Measurements from ENCODE around the gene FBXO8. TPM values are rescaled to one million over a fixed set of nuclear protein-coding genes. Genes with fewer than 3 reads are reported as not detected.

FBXO8 gene
- total RNA-seq, 1 experiment from 2014 or later, result 8.2 TPM

- H3K9me3 ChIP-seq (ENCODE audit: low read length), result no peaks in the 10 kb centered on the region
- POLR2A ChIA-PET (ENCODE audit: unreplicated experiment), result no interaction called here
- peaks cover 68% of the 10 kb centered on the region for H3K79me2 ChIP-seq (ENCODE audit: low read length)
These were observed 6.0 kb downstream of the FBXO8 start for GRCh38 chr4:174277433-174277832.

GRCh38 chr4:174275101-174275500 lies 8.4 kb downstream of the FBXO8 start:
- intact Hi-C loops (cut with micrococcal nuclease), result loop anchor here (5.0 kb wide), 1 partner anchor 42 kb away; no protein-coding TSS in a partner anchor
- Histone ChIP-seq H3K4me1 (ENCODE audit: insufficient read depth, low read length) (peaks cover 9% of the 10 kb centered on the region; the same call in 1 of the 2 replicates), H4K20me1 (ENCODE audit: low read length) (no peaks in the 10 kb centered on the region), H3K36me3 (ENCODE audit: low read depth, low read length) (0 out of 2 replicates have a peak, but pooled peaks cover 5% of the 10 kb centered on the region), H3K27ac (ENCODE audit: low read length) (no peak overlapping the region), H3K4me3 (ENCODE audit: low read length) (no peak overlapping the region), H3F3A (ENCODE audit: low read length, unreplicated experiment) (no peaks in the 10 kb centered on the region), H3K9me2 (replicated peaks; ENCODE audit: low read length) (no peaks in the 10 kb centered on the region), H2AFZ (ENCODE audit: low read length) (no peak overlapping the region), H3K9me3 (ENCODE audit: low read length) (no peaks in the 10 kb centered on the region), H3K27me3 (ENCODE audit: low read length) (no peaks in the 10 kb centered on the region), H3K79me2 (ENCODE audit: low read length) (peaks cover 46% of the 10 kb centered on the region), H3K9ac (ENCODE audit: low read length) (no peak overlapping the region), H3K4me2 (ENCODE audit: low read length) (no peak overlapping the region)
- CTCF ChIA-PET, result no interaction called here
- no TSS peak for BruUV-seq (replicated peaks)
- POLR2A ChIA-PET (ENCODE audit: unreplicated experiment), result no interaction called here
- DNase-seq (no peak), ATAC-seq (no peak)
- no peak for TF ChIP-seq EZH2 (IDR thresholded peaks at IDR 0.05; ENCODE audit: low read length, unreplicated experiment)
- TF ChIP-seq, protein P1, sequence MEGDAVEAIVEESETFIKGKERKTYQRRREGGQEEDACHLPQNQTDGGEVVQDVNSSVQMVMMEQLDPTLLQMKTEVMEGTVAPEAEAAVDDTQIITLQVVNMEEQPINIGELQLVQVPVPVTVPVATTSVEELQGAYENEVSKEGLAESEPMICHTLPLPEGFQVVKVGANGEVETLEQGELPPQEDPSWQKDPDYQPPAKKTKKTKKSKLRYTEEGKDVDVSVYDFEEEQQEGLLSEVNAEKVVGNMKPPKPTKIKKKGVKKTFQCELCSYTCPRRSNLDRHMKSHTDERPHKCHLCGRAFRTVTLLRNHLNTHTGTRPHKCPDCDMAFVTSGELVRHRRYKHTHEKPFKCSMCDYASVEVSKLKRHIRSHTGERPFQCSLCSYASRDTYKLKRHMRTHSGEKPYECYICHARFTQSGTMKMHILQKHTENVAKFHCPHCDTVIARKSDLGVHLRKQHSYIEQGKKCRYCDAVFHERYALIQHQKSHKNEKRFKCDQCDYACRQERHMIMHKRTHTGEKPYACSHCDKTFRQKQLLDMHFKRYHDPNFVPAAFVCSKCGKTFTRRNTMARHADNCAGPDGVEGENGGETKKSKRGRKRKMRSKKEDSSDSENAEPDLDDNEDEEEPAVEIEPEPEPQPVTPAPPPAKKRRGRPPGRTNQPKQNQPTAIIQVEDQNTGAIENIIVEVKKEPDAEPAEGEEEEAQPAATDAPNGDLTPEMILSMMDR (conservative IDR thresholded peaks at IDR 0.05; ENCODE audit: low read depth, low read length), result no peak
- no peak for TF ChIP-seq EZH2phosphoT487 (IDR thresholded peaks at IDR 0.05; ENCODE audit: borderline replicate concordance, low read length)

More at GRCh38 chr4:174277433-174277832, 6.0 kb downstream of the FBXO8 start:
- CTCF ChIA-PET, result no interaction called here
- intact Hi-C loops (cut with micrococcal nuclease), result loop anchor here (5.0 kb wide), 1 partner anchor 40 kb away; no protein-coding TSS in a partner anchor
- Histone ChIP-seq H3K4me1 (ENCODE audit: insufficient read depth, low read length) (peaks cover 15% of the 10 kb centered on the region; the same call in 1 of the 2 replicates), H3K27ac (ENCODE audit: low read length) (no peak overlapping the region), H3K27me3 (ENCODE audit: low read length) (no peaks in the 10 kb centered on the region), H3K4me3 (ENCODE audit: low read length) (no peak overlapping the region), H3K4me2 (ENCODE audit: low read length) (no peak overlapping the region), H3F3A (ENCODE audit: low read length, unreplicated experiment) (no peaks in the 10 kb centered on the region), H3K9me2 (replicated peaks; ENCODE audit: low read length) (no peaks in the 10 kb centered on the region), H3K9ac (ENCODE audit: low read length) (no peak overlapping the region), H3K36me3 (ENCODE audit: low read depth, low read length) (0 out of 2 replicates have a peak, but pooled peaks cover 5% of the 10 kb centered on the region), H2AFZ (ENCODE audit: low read length) (no peak overlapping the region), H4K20me1 (ENCODE audit: low read length) (no peaks in the 10 kb centered on the region)
- TF ChIP-seq, protein P1 (conservative IDR thresholded peaks at IDR 0.05; ENCODE audit: low read depth, low read length), result no peak
- TF ChIP-seq EZH2phosphoT487 (IDR thresholded peaks at IDR 0.05; ENCODE audit: borderline replicate concordance, low read length) (no peak), EZH2 (IDR thresholded peaks at IDR 0.05; ENCODE audit: low read length, unreplicated experiment) (no peak)
- DNase-seq (no peak), ATAC-seq (no peak)
- no TSS peak for BruUV-seq (replicated peaks)

DNA sequence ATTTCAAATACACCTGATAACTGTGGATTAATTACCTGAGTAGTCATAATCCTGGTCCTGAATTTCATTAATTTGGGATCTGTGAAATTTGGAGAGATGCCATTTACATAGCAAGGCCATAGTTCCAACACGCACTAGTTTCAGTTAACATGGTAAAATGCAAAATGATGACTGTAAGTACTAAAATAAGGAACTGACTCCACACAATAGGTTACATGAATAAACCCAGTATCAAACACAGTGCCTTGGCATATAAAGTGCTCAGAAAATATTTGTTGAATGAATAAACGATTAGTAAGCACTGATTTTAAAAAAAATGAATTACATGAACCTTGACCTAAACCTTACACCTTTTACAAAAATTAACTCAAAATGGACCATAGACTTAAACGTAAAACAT lies 9.0 kb downstream of the FBXO8 start:
- ChIA-PET CTCF (no interaction called here), POLR2A (ENCODE audit: unreplicated experiment) (no interaction called here)
- no TSS peak for BruUV-seq (replicated peaks)
- no peak for TF ChIP-seq EZH2phosphoT487 (IDR thresholded peaks at IDR 0.05; ENCODE audit: borderline replicate concordance, low read length)
- TF ChIP-seq EZH2 (IDR thresholded peaks at IDR 0.05; ENCODE audit: low read length, unreplicated experiment), result no peak
- TF ChIP-seq, protein P1 (conservative IDR thresholded peaks at IDR 0.05; ENCODE audit: low read depth, low read length), result no peak
- Histone ChIP-seq H2AFZ (ENCODE audit: low read length) (no peak overlapping the region), H3K4me2 (ENCODE audit: low read length) (no peak overlapping the region), H3K9ac (ENCODE audit: low read length) (no peak overlapping the region), H3K4me1 (ENCODE audit: insufficient read depth, low read length) (peaks cover 9% of the 10 kb centered on the region; the same call in 1 of the 2 replicates), H3K4me3 (ENCODE audit: low read length) (no peak overlapping the region), H3K9me2 (replicated peaks; ENCODE audit: low read length) (no peaks in the 10 kb centered on the region), H3F3A (ENCODE audit: low read length, unreplicated experiment) (no peaks in the 10 kb centered on the region), H4K20me1 (ENCODE audit: low read length) (no peaks in the 10 kb centered on the region), H3K27ac (ENCODE audit: low read length) (no peak overlapping the region), H3K9me3 (ENCODE audit: low read length) (no peaks in the 10 kb centered on the region), H3K79me2 (ENCODE audit: low read length) (peaks cover 39% of the 10 kb centered on the region), H3K27me3 (ENCODE audit: low read length) (no peaks in the 10 kb centered on the region), H3K36me3 (ENCODE audit: low read depth, low read length) (0 out of 2 replicates have a peak, but pooled peaks cover 2% of the 10 kb centered on the region)
- ATAC-seq, result 0 out of 2 replicates have a peak, but pooled peaks have one; percentile 29
- DNase-seq, result peak; percentile 39
- intact Hi-C loops (cut with micrococcal nuclease), result no loop called here

All from PC-3 (cell line).